Retinal pigment epithelial cell (primary cell): ENCODE data around the gene CD151.

Experiments
- DNase-seq: peaks from one replicate; pipeline ENCODE4 v3.0.0-alpha.2; 2010; ENCODE audit warnings: low read depth
- H3K4me3 ChIP-seq: 2 replicates; pipeline ENCODE4 v1.5.1; 2011; ENCODE audit warnings: mild to moderate bottlenecking, low read length, control low read depth, moderate library complexity
- CTCF ChIP-seq: conservative IDR thresholded peaks from 2 replicates; pipeline ENCODE4 v1.5.1; 2011; ENCODE audit warnings: low read depth, low read length, control low read depth, inconsistent platforms

Gene CD151

GRCh38 chr11:832529-833113 is at the start of gene CD151:
Gene CD151 (plus strand): TSS chr11:832952. CDS start chr11:836070, 3,118 bp downstream.
- DNase-seq: no peak
- H3K4me3 ChIP-seq: peak within 1 kb of the TSS; percentile 80
- no peak for TF ChIP-seq CTCF

- DNase-seq: peak; percentile 62
- no peak overlapping the region for H3K4me3 ChIP-seq
- peak; percentile 93 for TF ChIP-seq CTCF
Measured at GRCh38 chr11:783581-784015, 49.2 kb upstream of the CD151 start.

GRCh38 chr11:786235-787083 is 46.3 kb upstream of the CD151 start:
- TF ChIP-seq CTCF: no peak
- no peak overlapping the region for H3K4me3 ChIP-seq
- no peak for DNase-seq

GRCh38 chr11:787084-787675 is 45.6 kb upstream of the CD151 start:
- TF ChIP-seq CTCF: no peak
- no peak for DNase-seq
- no peak overlapping the region for H3K4me3 ChIP-seq

- TF ChIP-seq CTCF: peak; percentile 4
- DNase-seq: no peak
- no peak overlapping the region for H3K4me3 ChIP-seq
Measured at GRCh38 chr11:788009-788640, 44.6 kb upstream of the CD151 start.

- TF ChIP-seq CTCF: no peak
- peak overlapping the region; percentile 44 for H3K4me3 ChIP-seq
- DNase-seq: no peak
Measured at GRCh38 chr11:788953-789940, 43.5 kb upstream of the CD151 start.
